ENCODE measurements around the gene GATA2.

The GATA2 gene

DNA sequence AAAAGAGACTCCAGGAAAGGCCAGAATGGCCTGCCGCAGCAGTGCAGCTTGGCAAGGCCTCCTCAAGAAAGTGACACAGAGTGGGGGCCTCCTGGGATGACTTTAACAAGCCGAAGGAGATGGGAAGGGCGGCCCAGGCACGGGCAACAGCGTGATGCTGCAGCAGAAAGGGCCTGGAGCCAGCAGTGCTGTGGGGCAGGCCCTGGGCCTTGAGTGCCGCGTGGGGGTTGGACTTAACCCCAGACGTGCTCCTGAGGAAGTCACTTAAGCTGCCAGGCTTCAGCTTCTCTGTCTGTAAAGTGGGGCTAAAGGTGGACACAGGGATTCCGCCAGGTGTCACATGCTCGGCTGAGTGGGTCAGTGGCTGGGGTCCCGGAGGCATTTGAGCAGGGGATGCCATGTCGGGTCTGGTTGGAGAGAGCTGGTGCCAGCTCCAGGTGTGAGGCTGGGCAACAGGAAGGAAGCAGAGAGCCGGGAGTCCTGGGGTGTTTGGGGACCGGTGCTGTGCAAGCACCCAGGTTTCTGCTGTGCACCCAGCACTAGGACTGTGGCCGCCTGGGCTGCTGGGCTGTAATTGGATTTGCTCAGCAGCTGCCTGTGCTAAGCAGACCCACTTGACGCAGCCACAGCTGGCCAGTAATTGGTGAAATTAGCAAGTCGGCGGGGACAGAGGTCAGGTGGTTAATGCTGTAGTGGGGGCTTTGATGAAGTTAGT lies 34.1 kb downstream of the GATA2 start:
- Histone ChIP-seq H3K27me3 (ENCODE audit: low read depth) (peaks cover 3% of the 10 kb centered on the region; the same call in 1 of the 2 replicates), H3K4me3 (no peak overlapping the region), H3K9me3 (no peaks in the 10 kb centered on the region), H3K36me3 (replicated peaks) (no peaks in the 10 kb centered on the region), H3K4me1 (no peaks in the 10 kb centered on the region)
- no peak for DNase-seq (ENCODE audit: low spot score in 2 of 2)
- in situ Hi-C loops (cut with MboI; ENCODE audit: low sequenced_read_pairs) = no loop called here

DNA sequence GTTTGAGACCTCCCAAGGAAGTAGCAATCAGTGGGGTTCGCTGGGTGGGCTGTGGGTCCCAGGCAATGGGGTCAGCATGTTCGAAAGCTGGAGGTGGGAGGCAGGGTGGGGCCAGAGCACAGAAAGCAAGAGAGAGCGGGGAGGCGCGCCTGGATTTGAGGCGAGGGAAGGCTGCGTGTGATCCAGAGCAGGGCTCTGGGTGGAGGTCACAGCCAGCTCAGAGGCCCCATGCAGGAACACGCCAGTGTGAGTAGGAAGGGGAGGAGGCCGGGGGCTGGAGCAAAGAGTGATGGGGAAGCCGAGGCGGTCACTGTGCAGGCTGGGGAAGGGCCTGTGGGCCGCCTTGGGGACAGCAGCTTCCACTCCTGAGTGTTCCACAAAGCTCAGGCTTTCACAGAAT lies 35.1 kb downstream of the GATA2 start:
- Histone ChIP-seq H3K27me3 (ENCODE audit: low read depth) (peaks cover 3% of the 10 kb centered on the region; the same call in 1 of the 2 replicates), H3K4me1 (no peaks in the 10 kb centered on the region), H3K9me3 (no peaks in the 10 kb centered on the region), H3K4me3 (no peak overlapping the region), H3K36me3 (replicated peaks) (no peaks in the 10 kb centered on the region)
- no peak for DNase-seq (ENCODE audit: low spot score in 2 of 2)
- in situ Hi-C loops (cut with MboI; ENCODE audit: low sequenced_read_pairs) = no loop called here

GRCh38 chr3:128456776-128457715 lies 36.0 kb downstream of the GATA2 start:
- Histone ChIP-seq H3K9me3 (no peaks in the 10 kb centered on the region), H3K4me1 (no peaks in the 10 kb centered on the region), H3K4me3 (no peak overlapping the region), H3K36me3 (replicated peaks) (no peaks in the 10 kb centered on the region), H3K27me3 (ENCODE audit: low read depth) (peaks cover 3% of the 10 kb centered on the region; the same call in 1 of the 2 replicates)
- peak in 1 of 2 experiments; percentile 53 for DNase-seq (ENCODE audit: low spot score in 2 of 2)
- in situ Hi-C loops (cut with MboI; ENCODE audit: low sequenced_read_pairs) = no loop called here

DNA sequence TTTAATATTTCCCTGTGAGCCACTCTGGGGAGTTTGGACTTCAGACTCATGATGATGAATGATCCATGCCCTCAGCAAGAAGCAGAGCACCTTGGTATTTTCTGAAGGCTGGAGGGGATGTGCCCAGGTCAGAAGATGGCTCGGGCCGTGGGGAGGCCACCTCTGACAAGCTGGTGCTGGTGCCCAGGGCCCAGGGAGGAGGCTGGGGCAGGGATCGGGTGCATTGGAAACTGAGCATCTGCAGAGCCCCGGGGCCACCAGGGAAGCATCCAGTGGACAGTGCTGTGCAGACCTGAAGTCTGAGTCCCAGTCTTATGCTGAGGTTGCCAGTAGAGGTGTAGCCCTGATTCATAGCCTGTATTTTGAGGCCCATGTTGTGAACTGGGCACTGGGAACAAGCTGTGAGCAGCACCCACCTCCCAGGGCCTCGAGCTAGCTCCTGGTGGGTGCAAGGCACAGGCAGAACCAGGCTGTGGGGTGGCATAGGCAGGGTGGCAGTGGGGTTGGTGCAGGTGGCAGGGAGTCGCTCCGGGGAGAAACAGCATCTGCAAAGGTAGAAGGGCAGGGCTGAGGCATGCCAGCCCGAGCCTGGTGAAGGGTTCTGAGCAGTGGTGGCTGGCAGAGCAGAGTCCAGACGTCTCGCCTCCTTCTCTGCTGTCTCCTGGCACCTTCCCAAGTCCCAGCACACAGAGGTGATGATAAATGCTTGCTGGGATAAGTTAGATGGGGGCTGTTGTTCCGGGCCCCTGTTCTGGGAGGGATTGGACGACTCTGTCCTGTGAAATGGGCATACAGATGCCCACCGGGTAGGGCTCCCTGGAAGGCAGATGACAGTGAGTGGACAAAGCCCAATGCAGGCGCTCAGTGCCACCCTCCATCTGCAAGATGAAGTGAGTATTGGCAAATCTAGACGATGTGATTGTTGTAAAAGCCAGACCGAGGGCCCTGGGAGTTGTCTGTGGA lies 36.9 kb downstream of the GATA2 start:
- H3K9me3 ChIP-seq = no peaks in the 10 kb centered on the region
- H3K4me3 ChIP-seq = no peak overlapping the region
- in situ Hi-C loops (cut with MboI; ENCODE audit: low sequenced_read_pairs) = no loop called here
- H3K27me3 ChIP-seq (ENCODE audit: low read depth) = peaks cover 3% of the 10 kb centered on the region; the same call in 1 of the 2 replicates
- H3K36me3 ChIP-seq (replicated peaks) = no peaks in the 10 kb centered on the region
- no peak for DNase-seq (ENCODE audit: low spot score in 2 of 2)
- no peaks in the 10 kb centered on the region for H3K4me1 ChIP-seq

GRCh38 chr3:128455116-128455515 lies 37.9 kb downstream of the GATA2 start:
- in situ Hi-C loops (cut with MboI; ENCODE audit: low sequenced_read_pairs) = no loop called here
- DNase-seq (ENCODE audit: low spot score in 2 of 2) = no peak
- H3K27me3 ChIP-seq (ENCODE audit: low read depth) = peaks cover 3% of the 10 kb centered on the region; the same call in 1 of the 2 replicates

DNA sequence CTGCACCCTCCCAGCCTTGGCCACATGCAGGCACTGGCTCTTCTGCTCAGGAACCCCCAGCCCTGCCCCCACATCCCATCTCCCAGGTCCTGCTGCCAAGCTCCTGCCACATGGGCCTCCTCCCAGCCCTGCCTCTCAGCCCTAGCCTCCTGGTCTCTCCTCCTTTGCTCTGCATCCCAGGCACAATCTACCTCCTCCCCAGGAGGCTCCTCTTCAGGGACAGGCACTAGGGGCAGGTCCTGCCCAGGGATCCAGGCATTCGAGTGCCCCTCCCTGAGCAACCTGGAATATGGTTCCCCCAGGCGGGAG lies 38.7 kb downstream of the GATA2 start:
- DNase-seq (ENCODE audit: low spot score in 2 of 2) = no peak
- H3K36me3 ChIP-seq (replicated peaks) = no peaks in the 10 kb centered on the region
- peaks cover 3% of the 10 kb centered on the region; the same call in 1 of the 2 replicates for H3K27me3 ChIP-seq (ENCODE audit: low read depth)
- H3K9me3 ChIP-seq = no peaks in the 10 kb centered on the region
- H3K4me3 ChIP-seq = no peak overlapping the region
- no peaks in the 10 kb centered on the region for H3K4me1 ChIP-seq
- in situ Hi-C loops (cut with MboI; ENCODE audit: low sequenced_read_pairs) = no loop called here

More at GRCh38 chr3:128455116-128455515, 37.9 kb downstream of the GATA2 start:
- Histone ChIP-seq H3K9me3 (no peaks in the 10 kb centered on the region), H3K4me1 (no peaks in the 10 kb centered on the region), H3K36me3 (replicated peaks) (no peaks in the 10 kb centered on the region), H3K4me3 (no peak overlapping the region)

GRCh38 chr3:128453501-128454309 lies 39.3 kb downstream of the GATA2 start:
- no peaks in the 10 kb centered on the region for H3K36me3 ChIP-seq (replicated peaks)
- peaks cover 3% of the 10 kb centered on the region; the same call in 1 of the 2 replicates for H3K27me3 ChIP-seq (ENCODE audit: low read depth)
- in situ Hi-C loops (cut with MboI; ENCODE audit: low sequenced_read_pairs) = no loop called here
- H3K4me1 ChIP-seq = no peaks in the 10 kb centered on the region
- H3K4me3 ChIP-seq = no peak overlapping the region
- no peak for DNase-seq (ENCODE audit: low spot score in 2 of 2)
- H3K9me3 ChIP-seq = no peaks in the 10 kb centered on the region

DNA sequence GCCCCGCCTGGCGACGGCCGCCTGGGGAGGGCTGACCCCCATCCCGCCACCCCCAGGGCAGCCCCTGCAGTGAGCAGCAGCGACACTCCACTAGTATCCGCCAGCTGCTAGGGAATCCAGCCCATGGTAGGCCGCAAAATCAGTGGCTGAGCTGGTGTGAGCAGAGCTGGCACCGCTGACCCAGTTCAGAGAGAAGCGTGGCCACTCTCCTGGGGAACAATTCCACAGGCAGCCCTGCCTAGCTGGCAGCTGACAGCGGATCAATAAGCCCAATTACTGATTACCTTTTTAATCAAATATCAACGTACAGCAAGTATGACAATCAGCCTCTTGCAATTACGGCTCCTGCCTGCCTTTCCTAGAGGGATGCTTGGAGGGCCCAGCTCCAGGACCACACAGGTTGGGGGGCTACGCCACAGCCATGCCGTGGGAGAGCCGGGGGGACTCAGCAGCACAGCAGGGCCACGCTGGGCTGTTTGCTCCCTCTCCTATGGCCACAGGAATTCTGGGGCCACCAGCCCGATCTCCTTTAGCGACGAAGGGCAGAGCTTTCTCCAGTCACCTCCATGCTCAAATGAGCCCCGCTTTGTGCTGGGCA lies 40.2 kb downstream of the GATA2 start:
- no peak overlapping the region for H3K4me3 ChIP-seq
- in situ Hi-C loops (cut with MboI; ENCODE audit: low sequenced_read_pairs) = no loop called here
- H3K36me3 ChIP-seq (replicated peaks) = no peaks in the 10 kb centered on the region
- H3K27me3 ChIP-seq (ENCODE audit: low read depth) = peaks cover 3% of the 10 kb centered on the region; the same call in 1 of the 2 replicates
- H3K9me3 ChIP-seq = no peaks in the 10 kb centered on the region
- H3K4me1 ChIP-seq = no peaks in the 10 kb centered on the region
- DNase-seq (ENCODE audit: low spot score in 2 of 2) = no peak

- no peak for DNase-seq (ENCODE audit: low spot score in 2 of 2)
- Histone ChIP-seq H3K4me1 (no peaks in the 10 kb centered on the region), H3K9me3 (no peaks in the 10 kb centered on the region), H3K4me3 (no peak overlapping the region), H3K36me3 (replicated peaks) (no peaks in the 10 kb centered on the region), H3K27me3 (ENCODE audit: low read depth) (peaks cover 3% of the 10 kb centered on the region; the same call in 1 of the 2 replicates)
- in situ Hi-C loops (cut with MboI; ENCODE audit: low sequenced_read_pairs) = no loop called here
These were observed 40.9 kb downstream of the GATA2 start for GRCh38 chr3:128452120-128452519.

DNA sequence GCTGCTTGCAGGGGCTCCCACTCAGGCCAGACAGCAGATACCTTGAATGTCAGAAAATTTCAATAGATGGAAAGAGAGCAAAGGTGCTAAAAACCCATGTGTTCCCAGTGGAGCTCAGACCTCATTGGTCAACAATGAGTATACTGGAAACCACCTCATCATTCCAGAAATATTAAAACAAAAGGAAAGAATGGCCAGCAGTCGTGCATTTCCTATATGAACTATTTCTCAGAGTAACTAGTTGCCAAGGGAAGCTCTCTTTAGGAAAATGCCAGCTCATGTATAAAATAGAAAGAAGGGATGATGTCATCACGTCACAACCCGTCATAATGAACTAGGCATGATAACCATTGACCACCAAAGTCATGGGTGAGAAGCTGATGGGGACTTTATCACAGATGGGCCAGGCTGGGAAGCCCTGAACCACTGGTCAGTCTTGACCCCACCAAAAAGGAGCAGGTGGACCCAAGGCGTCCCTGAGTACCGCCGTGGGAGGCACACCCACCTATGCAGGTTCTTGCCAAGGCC lies 43.8 kb downstream of the GATA2 start:
- Histone ChIP-seq H3K9me3 (no peaks in the 10 kb centered on the region), H3K4me1 (no peaks in the 10 kb centered on the region), H3K36me3 (replicated peaks) (no peaks in the 10 kb centered on the region), H3K4me3 (no peak overlapping the region), H3K27me3 (ENCODE audit: low read depth) (no peaks in the 10 kb centered on the region; the same call in 1 of the 2 replicates)
- in situ Hi-C loops (cut with MboI; ENCODE audit: low sequenced_read_pairs) = no loop called here
- DNase-seq (ENCODE audit: low spot score in 2 of 2) = no peak

GRCh38 chr3:128448491-128448890 lies 44.5 kb downstream of the GATA2 start:
- in situ Hi-C loops (cut with MboI; ENCODE audit: low sequenced_read_pairs) = no loop called here
- H3K4me3 ChIP-seq = no peak overlapping the region
- DNase-seq (ENCODE audit: low spot score in 2 of 2) = no peak
- no peaks in the 10 kb centered on the region for H3K4me1 ChIP-seq
- H3K9me3 ChIP-seq = no peaks in the 10 kb centered on the region
- H3K27me3 ChIP-seq (ENCODE audit: low read depth) = no peaks in the 10 kb centered on the region; the same call in 1 of the 2 replicates
- H3K36me3 ChIP-seq (replicated peaks) = no peaks in the 10 kb centered on the region

DNA sequence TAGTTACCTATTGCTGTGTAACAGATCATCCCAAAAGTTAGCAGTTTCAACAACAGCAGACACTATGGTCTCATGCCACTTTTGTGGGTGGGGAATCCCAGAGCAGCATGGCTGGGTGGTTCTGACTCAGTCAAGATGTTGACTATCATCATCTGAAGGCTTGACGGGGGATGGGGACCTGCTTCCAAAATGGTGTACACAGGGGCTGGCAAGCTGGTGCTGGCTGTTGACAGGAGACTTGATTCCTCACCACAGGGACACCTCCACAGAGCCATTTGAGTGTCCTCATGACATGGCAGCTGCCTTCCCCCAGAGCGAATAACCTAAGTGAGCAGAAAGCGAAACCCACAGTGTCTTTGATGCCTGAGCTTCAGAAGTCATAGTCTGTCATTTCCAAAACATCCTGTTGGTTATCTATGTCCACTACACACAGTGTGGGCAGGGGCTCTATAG lies 45.4 kb downstream of the GATA2 start:
- Histone ChIP-seq H3K9me3 (no peaks in the 10 kb centered on the region), H3K27me3 (ENCODE audit: low read depth) (no peaks in the 10 kb centered on the region; the same call in 1 of the 2 replicates), H3K4me1 (no peaks in the 10 kb centered on the region), H3K36me3 (replicated peaks) (no peaks in the 10 kb centered on the region), H3K4me3 (no peak overlapping the region)
- in situ Hi-C loops (cut with MboI; ENCODE audit: low sequenced_read_pairs) = no loop called here
- DNase-seq (ENCODE audit: low spot score in 2 of 2) = no peak
